IPS-11a (cell line): ENCODE data around the gene WASHC3.

Experiments
- H3K4me3 ChIP-seq: one replicate; pipeline ENCODE4 v1.5.1; 2013; ENCODE audit warnings: low read depth, low read length, control low read depth

Gene WASHC3

GRCh38 chr12:101982307-101982706 lies 79.5 kb downstream of the WASHC3 start:
- H3K4me3 ChIP-seq, result no peak overlapping the region

DNA sequence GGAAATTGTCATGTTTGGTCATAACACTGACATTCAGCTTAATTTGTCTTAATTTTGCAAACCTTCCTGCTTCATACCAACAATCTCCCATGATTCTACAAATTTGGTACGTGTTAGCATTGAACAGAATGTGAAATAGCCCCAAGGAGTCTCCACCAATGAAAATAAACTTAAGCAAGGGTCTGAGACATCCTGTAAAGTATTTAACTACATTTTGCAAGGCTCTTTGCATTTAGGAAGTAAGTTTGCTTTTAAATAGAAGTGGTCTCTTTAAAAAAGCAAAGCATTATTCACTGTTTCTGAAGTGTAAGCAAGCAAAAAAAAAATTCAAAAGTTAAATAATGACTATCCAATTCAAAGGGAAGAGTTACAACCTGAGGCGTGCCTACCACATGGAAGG lies 79.9 kb downstream of the WASHC3 start:
- no peak overlapping the region for H3K4me3 ChIP-seq

- H3K4me3 ChIP-seq, result no peak overlapping the region
Measured at GRCh38 chr12:101968770-101969169, 93.0 kb downstream of the WASHC3 start.

DNA sequence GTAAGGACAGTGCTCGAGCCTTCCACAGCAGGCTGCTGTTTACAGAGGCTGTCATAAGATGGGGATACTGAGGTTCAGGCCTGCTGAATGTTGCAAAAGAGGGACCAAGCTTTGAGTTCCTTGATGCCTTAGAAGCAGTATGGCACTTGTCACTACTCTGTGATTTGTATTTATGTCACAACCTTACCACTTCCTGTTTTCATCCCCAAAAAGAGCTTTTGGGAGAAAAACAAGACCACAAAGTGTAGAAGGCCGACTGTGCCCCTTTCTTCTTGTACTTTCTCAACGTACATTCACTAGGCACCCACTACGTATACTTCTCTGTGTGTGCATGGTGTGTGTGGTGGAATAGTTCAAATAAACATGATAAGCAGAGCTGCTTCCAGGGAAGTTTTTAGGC lies 94.3 kb downstream of the WASHC3 start:
- H3K4me3 ChIP-seq, result no peak overlapping the region

- no peak overlapping the region for H3K4me3 ChIP-seq
Measured at GRCh38 chr12:101966496-101966895, 95.3 kb downstream of the WASHC3 start.

DNA sequence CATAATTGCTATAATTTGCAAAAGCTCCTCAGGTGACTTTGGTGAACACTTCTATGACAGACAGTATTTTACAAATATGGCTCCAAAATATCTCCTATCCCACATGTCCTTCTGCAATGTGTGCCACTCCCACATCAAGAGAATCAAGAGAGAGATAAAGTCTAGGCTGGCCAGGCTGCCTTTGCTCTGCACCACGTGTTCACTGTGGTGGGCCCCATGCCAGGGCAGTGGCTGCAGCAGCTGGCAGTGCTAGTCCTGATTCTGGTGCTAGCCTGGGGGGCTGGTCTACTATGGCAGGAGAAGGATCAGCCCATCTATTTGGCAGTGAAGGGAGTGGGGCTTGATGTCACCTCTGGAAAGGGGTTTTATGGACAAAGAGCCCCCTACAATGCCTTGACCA lies 98.1 kb downstream of the WASHC3 start:
- H3K4me3 ChIP-seq, result no peak overlapping the region
